ENCODE results near the gene TNFRSF6B.

- no peak for TF ChIP-seq POLR2A (IDR thresholded peaks at IDR 0.05)
- TF ChIP-seq CTCF (IDR thresholded peaks at IDR 0.05 in 8 of 11, conservative IDR thresholded peaks at IDR 0.05 in 3 of 11), result no peak
- no peak for TF ChIP-seq POLR2AphosphoS5 (IDR thresholded peaks at IDR 0.05)
Observed at GRCh38 chr20:63651942-63652191, 44.6 kb upstream of the TNFRSF6B start.
